ENCODE data around the gene CD59.

Gene CD59

DNA sequence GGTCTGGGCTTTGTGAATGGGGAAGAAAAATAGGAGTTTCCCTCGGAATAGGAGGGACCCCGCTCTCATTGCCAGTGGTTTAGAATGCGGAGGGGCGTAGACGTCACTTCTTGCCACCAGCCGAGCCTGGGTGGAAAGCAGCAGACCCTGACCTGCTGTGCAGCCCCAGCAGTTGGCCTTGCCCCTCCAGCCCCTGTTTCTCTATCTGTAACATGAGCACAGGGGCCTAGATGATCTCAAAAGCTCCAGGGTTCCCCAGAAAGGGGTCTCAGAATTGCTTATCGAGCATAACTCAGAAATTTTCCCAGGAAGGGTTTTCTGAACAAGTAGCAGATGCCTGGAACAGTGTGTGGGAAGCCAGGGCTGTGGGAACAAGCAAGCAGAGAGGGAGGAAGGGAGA, 79.5 kb downstream of the CD59 start:
- Histone ChIP-seq H3K4me3 (ENCODE audit: low read depth in 1 of 2, low read length in 1 of 2) (no peak overlapping the region), H3K9me3 (no peaks in the 10 kb centered on the region), H3K27me3 (peaks cover 41% of the 10 kb centered on the region), H3K36me3 (no peaks in the 10 kb centered on the region), H3K4me1 (ENCODE audit: control insufficient read depth in 1 of 2, insufficient read depth in 1 of 2, low read depth in 1 of 2, low read length in 1 of 2) (no peaks in the 10 kb centered on the region), H3K27ac (no peak overlapping the region)
- TF ChIP-seq, protein P1, sequence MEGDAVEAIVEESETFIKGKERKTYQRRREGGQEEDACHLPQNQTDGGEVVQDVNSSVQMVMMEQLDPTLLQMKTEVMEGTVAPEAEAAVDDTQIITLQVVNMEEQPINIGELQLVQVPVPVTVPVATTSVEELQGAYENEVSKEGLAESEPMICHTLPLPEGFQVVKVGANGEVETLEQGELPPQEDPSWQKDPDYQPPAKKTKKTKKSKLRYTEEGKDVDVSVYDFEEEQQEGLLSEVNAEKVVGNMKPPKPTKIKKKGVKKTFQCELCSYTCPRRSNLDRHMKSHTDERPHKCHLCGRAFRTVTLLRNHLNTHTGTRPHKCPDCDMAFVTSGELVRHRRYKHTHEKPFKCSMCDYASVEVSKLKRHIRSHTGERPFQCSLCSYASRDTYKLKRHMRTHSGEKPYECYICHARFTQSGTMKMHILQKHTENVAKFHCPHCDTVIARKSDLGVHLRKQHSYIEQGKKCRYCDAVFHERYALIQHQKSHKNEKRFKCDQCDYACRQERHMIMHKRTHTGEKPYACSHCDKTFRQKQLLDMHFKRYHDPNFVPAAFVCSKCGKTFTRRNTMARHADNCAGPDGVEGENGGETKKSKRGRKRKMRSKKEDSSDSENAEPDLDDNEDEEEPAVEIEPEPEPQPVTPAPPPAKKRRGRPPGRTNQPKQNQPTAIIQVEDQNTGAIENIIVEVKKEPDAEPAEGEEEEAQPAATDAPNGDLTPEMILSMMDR (IDR thresholded peaks at IDR 0.05) = no peak

DNA sequence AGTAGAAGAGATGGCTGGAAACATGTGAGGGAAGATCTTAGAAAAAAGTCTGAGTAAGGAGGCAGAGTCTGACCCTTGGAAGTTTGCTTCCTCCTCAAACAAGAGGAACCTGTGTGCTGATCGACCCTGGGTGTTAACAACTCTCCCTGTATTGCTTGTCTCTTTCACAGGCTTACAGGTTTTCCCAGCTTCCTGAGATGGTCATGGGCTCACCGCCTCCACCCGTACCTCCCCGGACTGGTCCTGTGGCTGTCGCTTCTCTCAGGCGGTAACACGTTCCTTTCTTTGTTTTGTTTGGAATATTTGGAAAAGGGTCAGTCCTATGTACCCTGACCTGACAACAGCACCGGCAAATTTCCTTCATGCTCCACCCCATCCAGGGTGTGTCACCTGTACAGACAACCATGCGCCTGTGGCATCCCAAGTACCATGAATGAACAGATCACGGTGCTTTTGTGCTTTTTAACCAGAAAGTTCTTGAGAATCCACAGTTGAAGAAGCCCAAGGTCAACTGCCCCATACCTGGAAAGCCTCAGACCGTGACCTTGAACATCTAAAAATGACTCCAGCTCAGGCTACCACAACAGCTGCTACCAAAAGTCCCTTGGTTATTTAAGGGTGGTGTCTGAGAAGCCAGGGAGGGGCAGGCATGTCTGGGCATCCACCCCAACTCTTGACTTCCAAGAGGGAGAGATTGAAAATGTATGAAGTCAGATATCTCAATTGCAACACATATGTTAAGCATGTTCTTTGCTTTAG, 80.2 kb downstream of the CD59 start:
- no peaks in the 10 kb centered on the region for H3K9me3 ChIP-seq
- no peak overlapping the region for H3K4me3 ChIP-seq (ENCODE audit: low read depth in 1 of 2, low read length in 1 of 2)
- H3K36me3 ChIP-seq = no peaks in the 10 kb centered on the region
- no peaks in the 10 kb centered on the region for H3K4me1 ChIP-seq (ENCODE audit: control insufficient read depth in 1 of 2, insufficient read depth in 1 of 2, low read depth in 1 of 2, low read length in 1 of 2)
- H3K27ac ChIP-seq = no peak overlapping the region
- TF ChIP-seq, protein P1 (IDR thresholded peaks at IDR 0.05) = no peak
- peaks cover 47% of the 10 kb centered on the region for H3K27me3 ChIP-seq

DNA sequence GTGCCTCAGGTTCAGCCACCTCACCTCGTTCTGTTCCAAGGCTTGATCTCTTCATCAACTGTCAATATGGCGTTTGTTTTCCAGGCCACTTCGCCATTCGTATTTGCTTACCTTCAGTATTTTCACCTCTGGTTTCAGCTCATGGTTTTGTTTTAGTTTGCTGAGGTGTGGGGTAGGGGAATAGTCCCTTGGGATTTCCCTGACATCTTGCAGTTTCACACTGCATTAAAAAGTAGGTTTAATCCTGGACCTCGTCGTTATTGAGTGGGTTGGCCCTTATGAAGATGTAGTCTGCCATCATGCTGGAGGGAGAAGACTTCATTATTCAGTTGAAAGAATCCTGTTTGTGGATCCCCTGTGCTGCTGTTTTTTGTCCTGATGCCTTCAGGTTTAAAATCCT, 81.6 kb downstream of the CD59 start:
- H3K4me3 ChIP-seq (ENCODE audit: low read depth in 1 of 2, low read length in 1 of 2) = no peak overlapping the region
- peaks cover 60% of the 10 kb centered on the region for H3K27me3 ChIP-seq
- no peaks in the 10 kb centered on the region for H3K9me3 ChIP-seq
- no peak overlapping the region for H3K27ac ChIP-seq
- no peaks in the 10 kb centered on the region for H3K4me1 ChIP-seq (ENCODE audit: control insufficient read depth in 1 of 2, insufficient read depth in 1 of 2, low read depth in 1 of 2, low read length in 1 of 2)
- H3K36me3 ChIP-seq = no peaks in the 10 kb centered on the region
- TF ChIP-seq, protein P1 (IDR thresholded peaks at IDR 0.05) = no peak
